ENCODE results near the gene RIN1. TPM values are rescaled to one million over a fixed set of nuclear protein-coding genes. Genes with fewer than 3 reads are reported as not detected.

Gene RIN1
- total and polyA plus RNA-seq, 10 donors = 2.3 to 10.9 (median 7.6) TPM

- 85 to 94% (median 87%) methylated on average over 12 to 17 of the region's 17 CpGs for WGBS, 5 donors
- peaks cover 7 to 75% (median 53%) of the 10 kb centered on the region in 6 donors for H3K36me3 ChIP-seq
These were observed 2.3 kb upstream of the RIN1 start for GRCh38 chr11:66338276-66339161.

DNA sequence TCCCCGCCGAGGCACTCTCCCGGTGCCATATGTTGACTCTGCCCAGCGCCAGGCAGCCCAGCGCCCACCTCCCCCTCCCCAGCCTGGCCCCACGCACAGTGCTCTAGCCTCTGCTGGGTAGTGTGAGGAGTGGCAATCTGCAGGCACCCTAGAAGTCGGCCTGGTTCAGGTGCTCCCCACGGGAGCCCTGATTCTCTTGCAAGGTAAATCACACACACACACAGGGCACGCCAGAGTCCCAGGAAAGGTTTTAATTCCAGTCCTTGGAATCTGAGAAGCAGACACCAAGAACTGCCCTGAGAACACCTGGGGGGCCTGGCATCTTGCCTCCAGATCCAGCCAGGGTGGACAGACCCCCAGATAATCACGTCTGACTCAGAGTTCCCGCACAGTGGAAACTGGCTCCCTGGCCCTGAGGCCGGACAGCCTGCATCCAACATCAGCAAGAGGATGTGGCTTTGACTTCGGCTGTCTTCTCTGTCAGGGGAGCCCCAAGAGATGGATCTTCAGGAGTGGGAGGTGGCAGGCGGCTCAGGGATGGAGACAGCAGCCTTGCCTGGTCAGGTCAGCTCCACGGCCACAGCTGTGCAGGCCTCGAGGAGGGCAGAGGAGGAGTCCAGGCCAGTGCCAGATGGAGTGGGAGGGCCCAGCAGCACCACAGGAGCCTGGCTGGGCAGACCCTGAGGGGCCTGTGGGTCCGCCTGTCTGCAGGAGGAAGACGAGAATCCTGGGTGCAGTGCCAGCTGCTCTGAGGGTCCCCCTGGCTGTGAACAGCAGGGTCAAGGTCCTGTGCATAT, 1.1 kb upstream of the RIN1 start:
- 60 to 83% (median 73%) methylated on average over 14 to 18 of the region's 18 CpGs for WGBS, 5 donors
- Histone ChIP-seq H3K27ac (peak overlapping the region in 5 of 8 donors; percentile 70 to 85 (median 79)), H3K27me3 (replicated peaks in 1 of 7) (peaks cover 0 to 11% (median 0%) of the 10 kb centered on the region in 7 donors), H3K4me1 (peaks cover 11 to 44% (median 33%) of the 10 kb centered on the region in 6 donors), H3K9me3 (no peaks in the 10 kb centered on the region), H3K4me3 (peak overlapping the region in 1 of 8 donors; percentile 75), H3K36me3 (peaks cover 7 to 80% (median 61%) of the 10 kb centered on the region in 6 donors)
- peak; percentile 74 for DNase-seq
- intact Hi-C loops (cut with DNase I; ENCODE audit: low total_unique reads) = no loop called here
- TF ChIP-seq, protein P1, sequence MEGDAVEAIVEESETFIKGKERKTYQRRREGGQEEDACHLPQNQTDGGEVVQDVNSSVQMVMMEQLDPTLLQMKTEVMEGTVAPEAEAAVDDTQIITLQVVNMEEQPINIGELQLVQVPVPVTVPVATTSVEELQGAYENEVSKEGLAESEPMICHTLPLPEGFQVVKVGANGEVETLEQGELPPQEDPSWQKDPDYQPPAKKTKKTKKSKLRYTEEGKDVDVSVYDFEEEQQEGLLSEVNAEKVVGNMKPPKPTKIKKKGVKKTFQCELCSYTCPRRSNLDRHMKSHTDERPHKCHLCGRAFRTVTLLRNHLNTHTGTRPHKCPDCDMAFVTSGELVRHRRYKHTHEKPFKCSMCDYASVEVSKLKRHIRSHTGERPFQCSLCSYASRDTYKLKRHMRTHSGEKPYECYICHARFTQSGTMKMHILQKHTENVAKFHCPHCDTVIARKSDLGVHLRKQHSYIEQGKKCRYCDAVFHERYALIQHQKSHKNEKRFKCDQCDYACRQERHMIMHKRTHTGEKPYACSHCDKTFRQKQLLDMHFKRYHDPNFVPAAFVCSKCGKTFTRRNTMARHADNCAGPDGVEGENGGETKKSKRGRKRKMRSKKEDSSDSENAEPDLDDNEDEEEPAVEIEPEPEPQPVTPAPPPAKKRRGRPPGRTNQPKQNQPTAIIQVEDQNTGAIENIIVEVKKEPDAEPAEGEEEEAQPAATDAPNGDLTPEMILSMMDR (IDR thresholded peaks at IDR 0.05 in 8 of 11, conservative IDR thresholded peaks at IDR 0.05 in 3 of 11) = no peak
- TF ChIP-seq POLR2A (IDR thresholded peaks at IDR 0.05) (no peak), POLR2AphosphoS5 (IDR thresholded peaks at IDR 0.05) (no peak)

More at GRCh38 chr11:66338276-66339161, 2.3 kb upstream of the RIN1 start:
- DNase-seq = peak; percentile 62
- Histone ChIP-seq H3K4me3 (no peak overlapping the region), H3K27me3 (replicated peaks in 1 of 7) (peaks cover 0 to 11% (median 0%) of the 10 kb centered on the region in 7 donors), H3K27ac (no peak overlapping the region), H3K4me1 (peaks cover 13 to 57% (median 39%) of the 10 kb centered on the region in 6 donors), H3K9me3 (no peaks in the 10 kb centered on the region)
- intact Hi-C loops (cut with DNase I; ENCODE audit: low total_unique reads) = no loop called here
- TF ChIP-seq POLR2AphosphoS5 (IDR thresholded peaks at IDR 0.05) = peak in 1 of 3 donors; percentile 43
- TF ChIP-seq, protein P1 (IDR thresholded peaks at IDR 0.05 in 8 of 11, conservative IDR thresholded peaks at IDR 0.05 in 3 of 11) = no peak

- 12 to 21% (median 18%) methylated on average over 10 to 35 of the region's 35 CpGs for WGBS, 5 donors
- H3K27me3 ChIP-seq (replicated peaks in 1 of 7) = peaks cover 0 to 11% (median 0%) of the 10 kb centered on the region in 7 donors
These were observed 552 bp downstream of the RIN1 start for GRCh38 chr11:66335531-66336233.

More at GRCh38 chr11:66335531-66336233, 552 bp downstream of the RIN1 start:
- intact Hi-C loops (cut with DNase I; ENCODE audit: low total_unique reads) = no loop called here
- Histone ChIP-seq H3K9me3 (no peaks in the 10 kb centered on the region), H3K27ac (peak overlapping the region; percentile 52 to 85 (median 72)), H3K4me3 (peak overlapping the region; percentile 31 to 75 (median 52)), H3K36me3 (peaks cover 5 to 75% (median 47%) of the 10 kb centered on the region in 6 donors), H3K4me1 (peaks cover 11 to 43% (median 33%) of the 10 kb centered on the region in 6 donors)
- TF ChIP-seq POLR2A (IDR thresholded peaks at IDR 0.05) (no peak), POLR2AphosphoS5 (IDR thresholded peaks at IDR 0.05) (no peak)
- TF ChIP-seq, protein P1 (IDR thresholded peaks at IDR 0.05 in 8 of 11, conservative IDR thresholded peaks at IDR 0.05 in 3 of 11) = no peak
- DNase-seq = peak; percentile 80
